Right lung (tissue), 5 donors: Measurements from ENCODE around the gene FCGBP. TPM values are rescaled to one million over a fixed set of nuclear protein-coding genes. Genes with fewer than 3 reads are reported as not detected.

Experiments
- DNase-seq, 2 donors: peaks; one replicate each; pipeline ENCODE4 v3.0.0-alpha.2; 2013
- polyA plus RNA-seq, 5 donors: library from polyadenylated mRNA; unstranded; fragments of 120-200 nt; gene quantifications; one replicate each; pipeline versions ENCODE4 v1.2.1 to v1.2.3, GENCODE V29; 2013; ENCODE audit warnings: inconsistent platforms in 1 of 5, low replicate concordance in 1 of 5; ENCODE audit not compliant: insufficient read length in 5 of 5, insufficient read depth in 1 of 5

Gene FCGBP
- polyA plus RNA-seq, 5 donors: 5.6 to 15.3 (median 8.2) TPM

- no peak for DNase-seq
These were observed 14.8 kb upstream of the FCGBP start for GRCh38 chr19:39949026-39949747.

GRCh38 chr19:39946532-39946931, 12.1 kb upstream of the FCGBP start:
- DNase-seq: no peak

- DNase-seq: no peak
These were observed 9.2 kb upstream of the FCGBP start for GRCh38 chr19:39943586-39943985.

- no peak for DNase-seq
These were observed 7.9 kb upstream of the FCGBP start for GRCh38 chr19:39942366-39942730.

GRCh38 chr19:39941615-39942365, 7.4 kb upstream of the FCGBP start:
- DNase-seq: no peak

GRCh38 chr19:39941151-39941550, 6.7 kb upstream of the FCGBP start:
- DNase-seq: no peak

GRCh38 chr19:39940221-39940833, 5.9 kb upstream of the FCGBP start:
- DNase-seq: no peak

- DNase-seq: no peak
These were observed 5.1 kb upstream of the FCGBP start for GRCh38 chr19:39939556-39939955.

GRCh38 chr19:39937787-39938186, 3.4 kb upstream of the FCGBP start:
- DNase-seq: no peak

GRCh38 chr19:39937094-39937720, 2.8 kb upstream of the FCGBP start:
- no peak for DNase-seq

GRCh38 chr19:39936622-39937021, 2.2 kb upstream of the FCGBP start:
- no peak for DNase-seq

GRCh38 chr19:39936020-39936419, 1.6 kb upstream of the FCGBP start:
- no peak for DNase-seq

- no peak for DNase-seq
These were observed 879 bp upstream of the FCGBP start for GRCh38 chr19:39935364-39935661.

- DNase-seq: no peak
These were observed 4.7 kb downstream of the FCGBP start for GRCh38 chr19:39929750-39930149.

- no peak for DNase-seq
These were observed 6.1 kb downstream of the FCGBP start for GRCh38 chr19:39928357-39928725.

- no peak for DNase-seq
These were observed 6.7 kb downstream of the FCGBP start for GRCh38 chr19:39927524-39928356.

- no peak for DNase-seq
These were observed 7.4 kb downstream of the FCGBP start for GRCh38 chr19:39927076-39927475.

GRCh38 chr19:39926170-39926760, 8.2 kb downstream of the FCGBP start:
- DNase-seq: no peak

- no peak for DNase-seq
These were observed 9.5 kb downstream of the FCGBP start for GRCh38 chr19:39924952-39925351.

GRCh38 chr19:39924389-39924788, 10.0 kb downstream of the FCGBP start:
- DNase-seq: no peak

GRCh38 chr19:39923862-39924261, 10.6 kb downstream of the FCGBP start:
- no peak for DNase-seq

GRCh38 chr19:39919976-39920375, 14.5 kb downstream of the FCGBP start:
- no peak for DNase-seq
